Adrenal gland (tissue), 12 donors: ENCODE results near the gene SLC5A5. TPM values are rescaled to one million over a fixed set of nuclear protein-coding genes. Genes with fewer than 3 reads are reported as not detected.

Source experiments
- DNase-seq, 7 donors: peaks; one replicate each; pipeline ENCODE4 v3.0.0-alpha.2; 2019 to 2020
- H3K27ac ChIP-seq, 5 donors: fragments of 200-600 bp; sonication (generic) in 4 of 5; 1 replicate in 3 of 5; 2 replicates in 2 of 5; pipeline versions ENCODE4 v1.5.1 to v1.8.0; 2016 to 2020; ENCODE audit warnings: mild to moderate bottlenecking in 1 of 5
- H3K27me3 ChIP-seq: fragments of 200-600 bp; 2 replicates; pipeline ENCODE4 v1.8.0; 2021
- H3K36me3 ChIP-seq, 2 donors: fragments of 200-600 bp; replicated peaks in 1 of 2; 1 replicate in 1 of 2; 2 replicates in 1 of 2; pipeline versions ENCODE4 v1.5.1 to v1.8.0; 2018 to 2022
- H3K4me1 ChIP-seq, 2 donors: fragments of 200-600 bp; replicated peaks in 1 of 2; 1 replicate in 1 of 2; 2 replicates in 1 of 2; pipeline versions ENCODE4 v1.5.1 to v1.8.0; 2018 to 2021
- H3K4me3 ChIP-seq, 4 donors: fragments of 200-600 bp; sonication (generic) in 3 of 4; one replicate each; pipeline ENCODE4 v1.5.1; 2016 to 2018
- H3K9me3 ChIP-seq, 3 donors: fragments of 200-600 bp; sonication (generic) in 1 of 3; replicated peaks in 1 of 3; 1 replicate in 2 of 3; 2 replicates in 1 of 3; pipeline versions ENCODE4 v1.5.1 to v1.8.0; 2016 to 2021
- POLR2A ChIP-seq, 2 donors: fragments of 450-650 bp; IDR thresholded peaks; one replicate each; pipeline ENCODE4 v1.6.1; 2017; ENCODE audit warnings: antibody characterized with exemption in 2 of 2, mild to moderate bottlenecking in 2 of 2, moderate library complexity in 1 of 2
- WGBS, 4 donors: extraction: QIAGEN DNeasy Blood & Tissue Kit in 2 of 4; methylation state at CpG; one replicate each; pipeline versions ENCODE4 v1.1.5 to v1.1.7; 2013 to 2017; 5-methylcytosine and 5-hydroxymethylcytosine counted together
- intact Hi-C, 2 donors: fragments of 100-400 bp; cut with DNase I; formaldehyde crosslinking; loops; one replicate each; pipeline versions ENCODE4 v1.14.1 to v1.15.0; 2022 to 2023
- polyA plus RNA-seq, 3 donors: library from polyadenylated mRNA; stranded (reverse); fragments of 200-250 nt in 2 of 3; fragments of 350-450 nt in 1 of 3; fragmentation: Illumina TruSeq in 1 of 3; extraction: RNeasy Lipid Tissue Mini Kit (QIAGEN cat#74804) in 1 of 3; gene quantifications; one replicate each; pipeline ENCODE4 v1.2.3, GENCODE V29; 2013 to 2014
- total RNA-seq, 9 donors: library from RNA; depleted of rRNA in 4 of 9; stranded (reverse); fragments of >200 nt in 4 of 9; fragments of 120-200 nt in 1 of 9; fragmentation: NEBNext Ultra II Directional in 1 of 9; extraction: Animal tissue kit (Norgen Biotek cat#: 25700) in 1 of 9; gene quantifications; one replicate each; pipeline versions ENCODE4 v1.1.0 to v1.2.4, GENCODE V29; 2013 to 2023
- TF ChIP-seq, protein P1 (sequence below), 6 experiments: fragments of 450-650 bp in 4 of 6; fragments of 200-600 bp in 2 of 6; sonication (generic) in 1 of 6; IDR thresholded peaks; 1 replicate in 5 of 6; 2 replicates in 1 of 6; pipeline versions ENCODE4 v1.5.1 to v1.8.0; 2016 to 2021; ENCODE audit warnings: antibody characterized with exemption in 6 of 6, mild to moderate bottlenecking in 2 of 6, moderate library complexity in 1 of 6
- donor health status: healthy with polysubstance abuse.
- donor health status: Bipolar disorder and iron deficiency.
- donor health status: DM: yes; HTN: yes; CAD: no.
- donor health status: DM: no; HTN: no; CAD: no.
- donor health status: DM: no; HTN: no; CAD: no.
- donor health status: DM: yes; HTN: yes; CAD: no.

Gene SLC5A5
- total and polyA plus RNA-seq, 12 donors = 0.03 TPM; not detected in 11

DNA sequence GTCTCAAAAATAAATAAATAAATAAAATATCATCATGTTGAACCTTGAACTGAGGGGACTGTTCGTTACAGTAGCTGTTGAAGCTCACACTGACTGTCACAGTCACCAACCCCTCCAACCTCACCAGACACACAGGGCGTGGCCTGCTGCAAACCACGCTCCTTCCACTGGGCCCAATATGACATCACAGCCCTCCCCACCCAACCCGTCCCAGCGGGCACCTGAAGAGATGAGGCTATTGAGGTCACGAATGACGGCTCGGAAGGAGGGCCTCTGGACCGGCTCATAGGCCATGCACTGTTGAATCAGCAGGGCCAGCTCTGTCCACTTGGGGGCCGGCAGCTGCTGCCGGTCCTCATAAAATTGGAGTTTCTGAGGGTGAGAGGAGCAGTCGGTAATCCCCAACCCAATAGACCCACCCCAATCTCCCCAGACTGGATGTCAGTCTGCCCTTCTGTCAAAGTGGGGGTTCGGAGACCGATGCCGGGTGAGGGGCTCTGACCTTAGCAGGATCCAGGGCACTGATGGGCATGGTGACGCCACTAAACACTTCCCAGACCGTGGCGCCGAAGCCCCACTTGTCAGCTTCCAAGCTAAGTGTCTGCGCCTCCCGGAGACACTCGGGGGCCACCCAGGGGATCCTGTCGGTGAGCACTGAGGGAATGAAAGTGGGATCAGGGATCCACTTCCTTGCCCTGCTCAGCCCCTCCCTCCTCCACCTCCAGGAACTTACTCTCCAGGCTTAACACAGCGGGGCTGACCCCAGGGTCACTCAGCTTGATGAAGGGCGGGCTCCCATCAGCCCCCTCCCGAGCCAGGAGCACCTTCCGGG, 37.2 kb upstream of the SLC5A5 start:
- no peak for TF ChIP-seq POLR2A (IDR thresholded peaks at IDR 0.05)
- TF ChIP-seq, protein P1, sequence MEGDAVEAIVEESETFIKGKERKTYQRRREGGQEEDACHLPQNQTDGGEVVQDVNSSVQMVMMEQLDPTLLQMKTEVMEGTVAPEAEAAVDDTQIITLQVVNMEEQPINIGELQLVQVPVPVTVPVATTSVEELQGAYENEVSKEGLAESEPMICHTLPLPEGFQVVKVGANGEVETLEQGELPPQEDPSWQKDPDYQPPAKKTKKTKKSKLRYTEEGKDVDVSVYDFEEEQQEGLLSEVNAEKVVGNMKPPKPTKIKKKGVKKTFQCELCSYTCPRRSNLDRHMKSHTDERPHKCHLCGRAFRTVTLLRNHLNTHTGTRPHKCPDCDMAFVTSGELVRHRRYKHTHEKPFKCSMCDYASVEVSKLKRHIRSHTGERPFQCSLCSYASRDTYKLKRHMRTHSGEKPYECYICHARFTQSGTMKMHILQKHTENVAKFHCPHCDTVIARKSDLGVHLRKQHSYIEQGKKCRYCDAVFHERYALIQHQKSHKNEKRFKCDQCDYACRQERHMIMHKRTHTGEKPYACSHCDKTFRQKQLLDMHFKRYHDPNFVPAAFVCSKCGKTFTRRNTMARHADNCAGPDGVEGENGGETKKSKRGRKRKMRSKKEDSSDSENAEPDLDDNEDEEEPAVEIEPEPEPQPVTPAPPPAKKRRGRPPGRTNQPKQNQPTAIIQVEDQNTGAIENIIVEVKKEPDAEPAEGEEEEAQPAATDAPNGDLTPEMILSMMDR (IDR thresholded peaks at IDR 0.05) = no peak
- H3K27me3 ChIP-seq = no peaks in the 10 kb centered on the region
- DNase-seq = no peak
- intact Hi-C loops = no loop called here
- no peak overlapping the region for H3K4me3 ChIP-seq
- H3K27ac ChIP-seq = no peak overlapping the region
- WGBS, 4 donors = 71 to 88% (median 84%) methylated on average over 8 to 27 of the region's 27 CpGs
- H3K9me3 ChIP-seq = no peaks in the 10 kb centered on the region
- H3K4me1 ChIP-seq = no peaks in the 10 kb centered on the region
- peaks cover 0 to 21% of the 10 kb centered on the region in 2 donors for H3K36me3 ChIP-seq

DNA sequence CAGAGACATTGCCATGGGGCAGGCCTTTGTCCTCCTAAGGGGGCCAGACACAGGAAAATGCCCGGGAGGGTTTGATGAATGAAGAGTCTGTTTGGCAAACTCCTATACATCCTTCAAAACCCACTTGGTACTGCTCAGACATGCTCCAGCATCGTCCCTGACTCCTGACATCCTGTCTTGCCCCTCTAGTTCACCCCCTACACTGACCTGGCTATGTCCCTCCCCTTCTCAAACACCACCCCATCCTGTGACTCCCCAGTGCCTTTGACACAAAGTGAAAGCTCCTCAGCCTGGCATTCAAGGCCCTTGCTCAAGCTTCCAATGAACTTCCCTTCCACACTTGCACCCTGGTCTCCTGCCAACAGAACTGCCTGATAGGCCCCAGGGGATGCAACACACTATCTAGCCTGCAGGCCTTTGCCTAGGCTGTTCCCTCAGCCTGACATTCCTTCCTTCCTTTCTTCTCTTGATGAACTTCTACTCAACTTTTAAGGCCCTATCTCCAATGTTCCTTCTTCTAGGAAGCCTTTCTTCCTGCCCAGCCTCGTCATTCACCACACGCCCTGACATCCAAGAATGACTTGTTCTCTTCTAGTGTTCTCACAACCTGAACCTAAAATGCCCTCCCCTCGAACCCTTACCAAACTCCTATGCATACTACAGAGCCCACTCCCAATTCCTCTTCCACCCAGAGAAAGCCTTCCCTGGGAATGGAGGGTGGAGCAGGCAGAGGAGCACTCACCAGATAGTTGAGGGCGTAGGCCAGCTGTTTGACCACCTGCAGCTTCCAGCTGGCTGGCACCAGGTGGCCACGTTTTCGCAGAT, 36.4 kb upstream of the SLC5A5 start:
- no peaks in the 10 kb centered on the region for H3K4me1 ChIP-seq
- H3K27me3 ChIP-seq = no peaks in the 10 kb centered on the region
- H3K9me3 ChIP-seq = no peaks in the 10 kb centered on the region
- 69 to 82% (median 80%) methylated on average over 6 to 8 of the region's 8 CpGs for WGBS, 4 donors
- no peak overlapping the region for H3K27ac ChIP-seq
- no peak overlapping the region for H3K4me3 ChIP-seq
- peaks cover 0 to 21% of the 10 kb centered on the region in 2 donors for H3K36me3 ChIP-seq
- no peak for TF ChIP-seq POLR2A (IDR thresholded peaks at IDR 0.05)
- TF ChIP-seq, protein P1 (IDR thresholded peaks at IDR 0.05) = no peak
- DNase-seq = no peak
- intact Hi-C loops = no loop called here

DNA sequence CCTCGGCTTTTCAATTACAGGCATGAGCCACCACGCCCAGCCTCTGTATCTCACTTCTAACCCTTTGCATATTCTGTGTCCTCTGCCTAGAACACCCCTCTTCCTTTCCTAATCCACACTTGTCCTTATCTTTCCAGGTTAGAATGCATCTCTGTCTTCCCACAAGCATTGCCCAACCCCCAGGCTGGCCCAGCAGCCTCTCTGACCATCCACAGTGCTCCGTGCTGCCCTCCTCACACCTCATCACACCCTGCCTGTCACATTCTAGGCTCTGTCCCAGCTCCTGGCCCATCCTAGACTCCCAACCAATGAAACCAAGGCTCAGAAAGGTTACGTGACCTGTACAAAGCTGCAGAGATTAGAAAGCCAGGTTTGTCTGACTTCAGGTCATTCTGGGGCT, 35.2 kb upstream of the SLC5A5 start:
- TF ChIP-seq POLR2A (IDR thresholded peaks at IDR 0.05) = no peak
- TF ChIP-seq, protein P1 (IDR thresholded peaks at IDR 0.05) = no peak
- no peaks in the 10 kb centered on the region for H3K4me1 ChIP-seq
- intact Hi-C loops = no loop called here
- no peaks in the 10 kb centered on the region for H3K27me3 ChIP-seq
- no peak overlapping the region for H3K27ac ChIP-seq
- no peak overlapping the region for H3K4me3 ChIP-seq
- H3K36me3 ChIP-seq = peaks cover 0 to 21% of the 10 kb centered on the region in 2 donors
- 64 to 81% (median 75%) methylated on average over 4 of the region's 4 CpGs for WGBS, 4 donors
- no peak for DNase-seq
- no peaks in the 10 kb centered on the region for H3K9me3 ChIP-seq

DNA sequence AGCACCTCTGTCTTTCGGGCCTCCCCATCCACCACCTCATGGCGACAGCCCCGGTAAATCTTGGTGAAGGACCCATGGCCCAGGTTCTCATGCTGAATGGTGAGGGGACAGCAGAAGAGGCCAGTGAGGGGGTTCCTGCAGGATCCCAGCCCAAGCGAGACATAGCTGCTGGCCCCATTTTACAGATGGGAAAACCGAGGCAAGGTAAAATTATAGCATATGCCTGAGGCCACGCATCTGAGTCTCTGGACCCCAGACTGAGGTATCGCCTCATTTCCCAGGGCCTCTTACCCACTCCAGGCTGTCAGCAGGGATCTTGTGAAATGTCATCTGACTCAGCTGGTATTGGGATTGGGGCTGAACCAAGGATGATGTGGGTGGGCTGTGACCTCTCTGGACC, 33.8 kb upstream of the SLC5A5 start:
- H3K4me3 ChIP-seq = no peak overlapping the region
- peaks cover 0 to 8% of the 10 kb centered on the region in 2 donors for H3K36me3 ChIP-seq
- no peaks in the 10 kb centered on the region for H3K27me3 ChIP-seq
- peaks cover 0 to 4% of the 10 kb centered on the region in 2 donors for H3K4me1 ChIP-seq
- 80 to 96% (median 89%) methylated on average over 3 to 7 of the region's 7 CpGs for WGBS, 4 donors
- TF ChIP-seq, protein P1 (IDR thresholded peaks at IDR 0.05) = no peak
- no peak for TF ChIP-seq POLR2A (IDR thresholded peaks at IDR 0.05)
- DNase-seq = no peak
- no peak overlapping the region for H3K27ac ChIP-seq
- intact Hi-C loops = no loop called here
- no peaks in the 10 kb centered on the region for H3K9me3 ChIP-seq
